Urinary bladder (tissue), 4 donors: ENCODE results near the gene MTSS2. TPM values are rescaled to one million over a fixed set of nuclear protein-coding genes. Genes with fewer than 3 reads are reported as not detected.
"Not testable (repeated sequence)": the region's sequence is repeated elsewhere in the genome, so short reads cannot be mapped to it uniquely, and the experiment has no call there.

Experiments used
- DNase-seq: peaks from one replicate; pipeline ENCODE4 v3.0.0-alpha.2; 2015; ENCODE audit errors: extremely low spot score
- H3K27ac ChIP-seq: one replicate; pipeline ENCODE4 v1.5.1; 2013; ENCODE audit warnings: low read depth, mild to moderate bottlenecking, moderate library complexity
- H3K36me3 ChIP-seq: one replicate; pipeline ENCODE4 v1.6.1; 2013; ENCODE audit warnings: mild to moderate bottlenecking, moderate library complexity; ENCODE audit not compliant: insufficient read depth
- H3K4me1 ChIP-seq: one replicate; pipeline ENCODE4 v1.6.1; 2013; ENCODE audit warnings: mild to moderate bottlenecking, moderate library complexity; ENCODE audit not compliant: insufficient read depth
- H3K4me3 ChIP-seq: one replicate; pipeline ENCODE4 v1.5.1; 2013; ENCODE audit warnings: low read depth, low read length
- WGBS: extraction: QIAGEN DNeasy Blood & Tissue Kit; methylation state at CpG from one replicate; pipeline ENCODE4 v1.1.7; 2013; 5-methylcytosine and 5-hydroxymethylcytosine counted together
- polyA plus RNA-seq: library from polyadenylated mRNA; stranded (reverse); fragments of 200-250 nt; gene quantifications from one replicate; pipeline ENCODE4 v1.2.3, GENCODE V29; 2013
- total RNA-seq: library from RNA; depleted of rRNA; stranded (reverse); fragments of >200 nt; gene quantifications from one replicate; pipeline ENCODE4 v1.2.3, GENCODE V29; 2014
- donor health status: healthy with polysubstance abuse.
- donor health status: healthy.

The MTSS2 gene
- total and polyA plus RNA-seq, 2 donors: 29.3 to 82.0 TPM

DNA sequence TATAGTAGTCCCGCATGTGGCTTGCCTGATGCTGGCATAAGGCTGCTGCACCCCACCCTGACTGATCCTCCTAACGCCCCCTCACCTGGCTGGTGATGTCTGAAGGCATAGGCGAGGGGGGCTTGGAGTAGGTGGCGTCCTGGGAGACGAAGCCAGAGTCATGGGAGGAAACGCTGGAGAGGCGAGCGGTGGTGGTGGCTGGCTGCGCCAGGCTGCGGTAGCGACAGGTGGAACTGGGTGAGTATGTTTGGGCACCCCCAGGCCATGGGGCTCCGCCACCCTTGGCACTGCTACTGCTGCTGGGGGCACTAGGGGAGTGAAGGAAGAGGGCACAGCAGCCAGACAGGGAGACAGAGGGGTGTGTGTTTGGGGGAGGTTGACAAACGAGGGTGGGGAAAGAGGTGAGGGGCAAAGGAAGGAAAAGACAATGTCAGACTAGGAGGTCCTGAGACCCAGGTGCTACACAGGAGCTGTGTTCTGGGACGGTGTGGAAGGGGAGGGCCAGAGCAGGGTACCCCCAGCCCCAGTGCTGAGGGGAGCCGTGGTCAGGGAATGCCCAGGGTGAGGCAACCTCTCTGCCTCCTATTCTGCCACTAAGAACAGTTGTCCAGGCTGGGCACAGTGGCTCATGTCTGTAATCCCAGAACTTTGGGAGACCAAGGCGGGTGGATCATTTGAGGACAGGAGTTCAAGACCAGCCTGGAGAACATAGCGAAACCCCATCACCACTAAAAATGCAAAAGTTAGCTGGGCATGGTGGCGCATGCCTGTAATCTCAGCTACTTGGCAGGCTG lies 11.4 kb downstream of the MTSS2 start:
- Histone ChIP-seq H3K36me3 (peaks cover 3% of the 10 kb centered on the region), H3K27ac (no peak overlapping the region), H3K4me1 (no peaks in the 10 kb centered on the region), H3K4me3 (no peak overlapping the region)
- DNase-seq: no peak
- WGBS: 91% methylated on average over 18 of the region's 18 CpGs

DNA sequence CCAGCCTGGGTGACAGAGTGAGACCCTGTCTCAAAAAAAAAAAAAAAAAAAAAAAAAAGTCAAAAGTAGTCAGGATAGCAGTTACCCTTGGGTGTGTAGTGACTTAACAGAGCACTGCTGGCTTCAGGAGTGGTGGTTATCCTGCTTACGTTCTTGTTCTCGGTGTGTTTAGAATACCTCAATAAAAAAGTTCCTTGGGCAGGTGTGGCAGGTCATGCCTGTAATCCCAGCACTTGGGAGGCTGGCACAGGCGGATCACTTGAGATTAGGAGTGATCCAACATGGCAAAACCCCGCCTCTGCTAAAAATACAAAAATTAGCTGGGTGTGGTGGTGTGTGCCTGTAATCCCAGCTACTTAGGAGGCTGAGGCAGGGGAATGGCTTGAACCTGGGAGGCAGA lies 14.9 kb downstream of the MTSS2 start:
- not testable (repeated sequence) for DNase-seq, H3K4me3 ChIP-seq, H3K4me1 ChIP-seq, H3K27ac ChIP-seq, H3K36me3 ChIP-seq
- 95% methylated on average over 4 of the region's 4 CpGs for WGBS

DNA sequence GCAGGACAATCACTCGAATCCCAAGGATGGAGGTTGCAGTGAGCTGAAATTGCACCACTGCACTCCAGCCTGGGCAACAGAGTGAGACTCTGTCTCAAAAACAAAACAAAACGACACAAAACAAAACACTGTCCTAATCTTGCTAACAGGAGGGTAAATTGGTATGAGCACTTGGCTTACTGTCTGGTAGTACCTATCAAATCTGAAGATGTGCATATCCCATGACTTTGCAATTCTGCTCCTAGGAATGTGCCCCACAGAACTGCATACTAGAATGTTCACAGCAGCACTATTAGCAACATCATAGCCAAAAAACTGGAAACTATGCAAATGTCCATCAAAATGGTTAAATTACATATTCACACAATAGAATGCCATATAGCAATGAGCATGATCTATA lies 15.7 kb downstream of the MTSS2 start:
- no peak overlapping the region for H3K27ac ChIP-seq
- H3K36me3 ChIP-seq: peaks cover 3% of the 10 kb centered on the region
- 91% methylated on average over 2 of the region's 2 CpGs for WGBS
- DNase-seq: no peak
- H3K4me3 ChIP-seq: no peak overlapping the region
- no peaks in the 10 kb centered on the region for H3K4me1 ChIP-seq

DNA sequence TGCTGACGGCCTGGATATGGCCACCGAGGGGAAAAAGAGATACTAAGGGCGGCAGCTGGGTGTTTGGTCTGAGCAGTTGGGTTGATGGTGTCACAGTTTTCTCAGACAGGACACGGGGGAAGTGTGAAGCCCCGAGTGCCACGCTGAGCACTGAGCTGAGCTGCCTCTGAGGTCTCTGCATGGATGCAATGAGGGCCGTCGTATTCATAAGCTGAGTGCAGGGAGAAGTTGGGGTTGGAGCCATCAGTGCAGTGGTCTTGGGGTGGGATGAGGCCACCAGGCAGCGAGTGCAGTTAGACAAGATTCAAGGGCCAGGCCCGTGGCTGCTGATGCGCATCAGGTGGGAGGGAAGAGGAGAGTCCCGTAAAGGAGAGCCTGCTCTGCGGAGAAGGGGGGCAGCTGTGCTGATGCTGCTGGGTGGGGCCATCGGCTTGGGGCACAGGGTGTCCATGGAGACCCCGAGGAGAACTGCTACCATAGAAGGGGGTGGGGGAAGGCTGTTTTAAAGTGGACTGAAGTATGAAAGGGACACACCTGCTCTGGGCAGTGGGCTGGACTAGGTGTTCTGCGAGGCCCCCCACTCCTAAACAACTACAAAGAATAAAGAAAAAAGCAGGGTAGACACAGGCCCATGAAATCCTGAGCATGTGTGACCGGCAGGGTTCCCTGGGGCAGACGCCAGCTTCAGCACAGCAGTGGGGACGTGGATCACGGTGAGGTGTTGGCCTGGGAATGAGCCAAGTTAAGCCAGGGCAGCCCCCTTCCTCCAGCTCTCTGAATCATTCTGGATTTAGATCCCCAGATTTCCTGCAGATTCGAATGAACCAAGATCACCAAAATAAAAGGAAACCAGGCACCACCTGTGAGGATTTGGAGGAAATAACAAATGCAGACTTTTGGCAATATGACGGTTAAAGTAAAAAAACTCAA lies 19.8 kb downstream of the MTSS2 start:
- 82% methylated on average over 22 of the region's 22 CpGs for WGBS
- no peak for DNase-seq
- H3K27ac ChIP-seq: no peak overlapping the region
- H3K4me3 ChIP-seq: no peak overlapping the region
- H3K4me1 ChIP-seq: no peaks in the 10 kb centered on the region
- H3K36me3 ChIP-seq: no peaks in the 10 kb centered on the region

DNA sequence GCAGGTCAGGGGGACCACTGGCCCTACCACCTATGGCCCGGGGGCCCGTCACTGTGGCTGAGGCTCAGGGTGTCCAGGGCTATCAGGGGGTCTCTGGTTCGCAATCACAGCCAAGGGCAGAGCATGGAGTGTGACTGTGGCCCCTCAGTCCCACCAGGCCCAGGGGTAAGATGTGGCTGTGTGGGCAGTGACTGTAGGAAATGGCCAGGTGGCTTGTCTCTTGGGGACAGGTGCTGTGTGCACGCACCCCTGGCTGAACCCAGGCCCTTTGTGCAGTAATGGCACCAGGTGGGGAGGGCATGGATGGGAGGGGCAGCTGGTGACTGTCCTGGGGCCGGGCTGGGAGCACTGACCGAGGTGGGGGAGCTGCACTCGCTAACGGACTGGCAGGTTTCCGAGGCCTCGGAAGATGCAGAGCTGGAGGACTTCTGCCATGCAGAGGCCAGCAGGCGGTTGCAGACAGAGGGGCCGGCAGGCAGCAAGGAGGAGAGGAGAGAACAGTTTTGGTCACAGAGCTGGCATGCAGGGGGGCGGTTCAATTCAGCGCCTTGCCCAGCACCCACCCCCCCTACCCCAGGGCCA lies 20.6 kb downstream of the MTSS2 start:
- no peaks in the 10 kb centered on the region for H3K36me3 ChIP-seq
- H3K4me3 ChIP-seq: no peak overlapping the region
- WGBS: 90% methylated on average over 14 of the region's 14 CpGs
- no peaks in the 10 kb centered on the region for H3K4me1 ChIP-seq
- DNase-seq: no peak
- no peak overlapping the region for H3K27ac ChIP-seq

DNA sequence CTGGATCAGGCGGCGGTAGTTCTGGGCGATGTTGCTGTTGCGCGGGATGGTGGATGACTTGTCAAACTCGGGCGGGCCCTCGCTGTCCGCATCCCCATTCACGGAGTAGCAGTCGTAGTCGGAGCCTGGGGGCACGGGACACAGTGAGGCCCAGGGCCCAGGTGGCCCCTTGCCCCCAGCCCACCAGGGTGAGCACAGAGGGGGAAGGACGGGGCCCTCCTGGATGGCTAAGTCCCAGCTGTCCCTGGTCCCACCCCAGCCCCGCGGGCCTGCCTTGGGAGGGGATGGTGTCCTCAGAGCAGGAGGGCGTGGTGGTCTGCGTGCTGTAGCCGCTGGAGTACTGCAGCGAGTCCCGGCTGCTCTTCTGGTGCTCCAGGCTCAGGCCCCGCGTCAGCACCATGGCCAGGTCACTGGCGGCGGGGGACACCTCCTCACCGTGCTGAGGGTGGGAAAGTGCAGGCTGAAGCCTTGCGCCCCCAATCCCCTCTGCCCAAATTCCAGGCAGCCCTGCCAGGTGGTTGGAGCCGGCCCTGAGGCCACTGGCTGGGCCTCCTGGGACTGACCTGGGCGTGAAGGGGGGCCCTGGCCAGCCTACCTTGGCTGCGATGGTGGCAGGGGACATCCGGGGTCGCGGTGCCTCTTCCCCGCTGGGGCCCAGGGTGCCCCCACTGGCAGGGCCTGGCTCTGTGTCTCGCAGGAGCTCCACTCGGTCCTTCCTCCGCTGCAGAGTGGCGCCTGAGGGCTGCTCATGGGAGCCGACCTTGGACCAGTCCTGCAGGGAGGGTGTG lies 21.3 kb downstream of the MTSS2 start:
- 86% methylated on average over 39 of the region's 39 CpGs for WGBS
- H3K36me3 ChIP-seq: no peaks in the 10 kb centered on the region

DNA sequence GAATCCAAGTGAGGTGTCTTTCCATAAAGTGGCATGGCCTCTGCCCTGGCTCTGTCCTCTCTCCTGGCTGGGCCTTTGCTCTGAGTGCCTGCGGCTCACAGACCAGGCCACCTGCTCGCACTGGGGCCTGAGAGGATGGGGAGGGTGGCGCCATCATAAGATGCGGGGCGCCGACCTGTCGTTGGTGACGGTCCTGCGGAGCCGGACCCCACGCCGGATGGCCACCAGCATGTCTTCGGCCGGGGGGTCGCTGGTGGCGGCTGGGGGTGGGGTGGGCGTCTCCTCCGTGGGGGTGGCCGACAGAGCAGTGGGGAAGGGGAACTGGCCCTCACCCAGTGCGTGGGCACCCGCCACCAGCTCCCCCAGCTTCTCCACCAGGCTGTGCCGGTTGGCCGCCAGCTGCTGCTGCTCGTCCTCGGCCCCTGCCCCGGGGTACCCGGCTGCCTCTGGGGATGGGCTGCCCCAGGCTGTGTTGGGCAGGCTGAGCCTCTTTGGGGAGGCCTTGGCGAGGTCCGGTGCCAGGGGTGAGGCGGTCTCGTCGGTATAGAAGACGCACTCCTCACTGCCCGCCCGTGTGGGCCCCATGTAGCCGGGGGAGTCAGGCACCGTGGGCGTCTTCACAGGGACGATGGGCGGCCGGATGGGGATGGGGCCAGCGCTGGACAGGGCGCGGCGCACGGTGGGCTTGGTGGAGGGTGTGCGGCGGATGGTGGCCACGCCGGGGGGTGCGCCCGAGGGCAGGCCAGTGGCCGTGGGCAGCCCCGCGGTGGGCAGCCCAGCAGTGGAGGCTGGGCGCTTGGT lies 22.1 kb downstream of the MTSS2 start:
- Histone ChIP-seq H3K36me3 (no peaks in the 10 kb centered on the region), H3K27ac (no peak overlapping the region), H3K4me3 (no peak overlapping the region)

More for the DNA sequence above, 21.3 kb downstream of the MTSS2 start:
- Histone ChIP-seq H3K4me3 (no peak overlapping the region), H3K27ac (no peak overlapping the region), H3K4me1 (no peaks in the 10 kb centered on the region)
- no peak for DNase-seq

DNA sequence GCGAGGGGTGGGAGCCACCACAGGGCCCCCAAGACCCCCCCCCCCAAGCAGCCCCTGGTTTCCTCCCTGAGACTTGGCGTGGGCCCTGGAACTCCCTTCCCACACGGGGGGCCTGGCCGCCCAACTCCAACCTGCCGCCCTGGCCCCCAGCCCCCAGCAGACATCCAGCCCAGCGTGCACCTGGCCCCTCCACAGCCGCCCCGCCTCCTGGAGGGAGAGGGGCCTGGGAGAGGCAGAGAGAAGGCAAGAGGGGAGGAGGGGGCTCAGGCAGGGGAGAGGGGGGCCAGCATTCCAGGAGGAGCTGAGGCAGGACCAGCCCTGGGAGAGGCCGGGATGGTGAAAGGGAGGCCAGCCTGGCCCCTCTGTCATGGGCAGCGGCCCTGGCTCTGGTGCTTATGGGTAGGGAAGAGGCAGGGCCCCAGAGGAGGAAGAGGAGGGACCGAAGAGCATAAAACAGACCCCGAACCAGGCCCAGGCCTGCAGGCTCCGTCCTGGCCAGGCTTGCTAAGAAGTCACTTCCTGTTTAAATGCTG lies 22.8 kb downstream of the MTSS2 start:
- H3K4me3 ChIP-seq: no peak overlapping the region
- H3K27ac ChIP-seq: no peak overlapping the region
- no peaks in the 10 kb centered on the region for H3K36me3 ChIP-seq
- DNase-seq: no peak
- no peaks in the 10 kb centered on the region for H3K4me1 ChIP-seq
- WGBS: 82% methylated on average over 13 of the region's 13 CpGs

More for the DNA sequence above, 22.1 kb downstream of the MTSS2 start:
- WGBS: 95% methylated on average over 56 of the region's 56 CpGs
- H3K4me1 ChIP-seq: no peaks in the 10 kb centered on the region
- DNase-seq: no peak

DNA sequence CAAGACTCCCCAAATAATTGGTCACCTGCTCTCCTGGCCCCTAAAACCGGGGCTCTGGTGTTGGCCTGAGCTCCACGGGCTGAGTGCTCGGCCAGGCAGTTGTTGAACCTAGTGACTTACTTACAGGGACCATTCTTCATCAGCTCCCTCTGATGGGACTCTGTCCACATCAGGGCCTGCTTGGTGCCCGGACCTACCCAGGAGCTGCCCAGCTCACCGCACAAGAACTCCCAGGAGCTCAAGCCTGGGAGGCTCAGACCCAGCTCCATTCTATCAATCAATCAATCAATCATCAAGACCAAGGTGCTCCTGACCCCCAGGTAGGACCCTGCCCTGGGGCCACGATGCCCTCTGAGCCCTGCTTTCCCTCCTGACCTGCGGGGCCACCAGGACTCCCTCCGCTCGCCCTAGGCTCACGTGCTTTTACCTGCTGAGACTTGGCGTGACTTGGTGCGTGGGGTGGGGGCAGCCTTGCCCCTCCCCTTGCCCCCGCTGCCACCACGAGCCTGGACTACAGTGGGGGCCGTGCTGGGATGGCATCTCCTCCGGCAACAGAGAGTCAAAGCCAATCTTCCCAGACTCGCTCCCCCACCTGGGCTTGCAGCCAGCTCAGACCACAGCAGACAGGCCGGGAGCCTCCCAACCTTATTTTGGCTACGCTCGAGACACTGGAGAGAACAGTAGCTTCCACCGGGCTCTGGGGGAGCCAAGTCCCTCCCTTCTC lies 23.8 kb downstream of the MTSS2 start:
- whole genome bisulfite sequencing: 62% methylated on average over 21 of the region's 21 CpGs
- DNase-seq: no peak
- Histone ChIP-seq H3K36me3 (no peaks in the 10 kb centered on the region), H3K27ac (no peak overlapping the region), H3K4me3 (no peak overlapping the region), H3K4me1 (no peaks in the 10 kb centered on the region)

DNA sequence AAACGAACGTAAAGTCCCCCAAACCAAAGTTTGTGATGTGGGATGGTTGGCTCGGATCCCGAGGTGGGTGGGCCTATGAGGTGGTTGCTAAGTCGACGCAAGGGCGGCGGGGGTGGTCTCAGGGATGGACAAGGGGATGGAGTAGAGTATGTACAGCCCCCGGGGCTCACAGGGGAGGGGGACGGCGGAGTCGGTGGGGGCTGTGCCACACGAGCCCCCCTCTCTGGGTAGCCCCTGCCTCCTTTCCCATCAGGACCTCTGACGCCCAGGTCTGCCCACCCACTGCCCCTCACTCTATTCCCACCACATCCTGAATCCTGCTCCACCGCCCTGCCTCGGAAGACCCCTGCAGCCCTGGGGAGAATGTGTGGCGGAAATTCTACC lies 24.3 kb downstream of the MTSS2 start:
- Histone ChIP-seq H3K4me3 (no peak overlapping the region), H3K27ac (no peak overlapping the region), H3K4me1 (no peaks in the 10 kb centered on the region), H3K36me3 (no peaks in the 10 kb centered on the region)
- WGBS: 71% methylated on average over 17 of the region's 17 CpGs
- DNase-seq: no peak

DNA sequence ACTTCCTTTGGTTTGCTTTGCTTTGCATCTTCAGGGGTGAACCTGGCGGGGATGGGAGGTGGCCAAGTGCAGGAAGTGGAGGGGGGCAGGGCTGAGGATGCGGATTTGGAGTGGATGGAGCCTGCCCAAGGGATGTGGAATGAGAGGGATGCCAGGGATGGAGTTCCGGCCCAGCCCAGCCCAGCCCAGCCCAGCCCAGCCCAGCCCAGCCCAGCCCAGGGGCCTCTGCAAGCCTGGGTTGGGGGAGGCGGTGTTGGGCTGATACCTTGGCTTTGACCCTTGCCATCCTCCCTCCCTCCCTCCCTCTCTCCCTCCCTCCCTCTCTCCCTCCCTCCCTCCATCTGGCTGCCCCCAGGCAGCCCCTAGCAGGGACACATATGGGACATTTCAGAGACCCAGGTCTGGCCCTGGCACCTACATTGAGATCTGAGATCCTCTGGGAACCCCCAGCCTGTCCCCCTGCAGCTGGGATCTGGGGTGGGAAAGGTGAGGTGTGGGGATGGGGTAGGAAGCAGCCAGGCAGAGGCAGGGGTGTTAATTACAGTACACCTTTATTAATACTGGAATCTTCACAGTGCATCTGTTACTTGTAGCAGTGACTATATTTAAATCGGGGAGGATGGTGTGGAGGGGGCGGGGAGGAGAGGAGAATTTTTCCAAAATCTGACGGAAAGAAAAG lies 25.0 kb downstream of the MTSS2 start:
- Histone ChIP-seq H3K4me3 (no peak overlapping the region), H3K27ac (no peak overlapping the region), H3K36me3 (no peaks in the 10 kb centered on the region), H3K4me1 (no peaks in the 10 kb centered on the region)
- no peak for DNase-seq
- 48% methylated on average over 7 of the region's 7 CpGs for WGBS
